A549 (cell line): Measurements from ENCODE around the gene CERS3. TPM values are rescaled to one million over a fixed set of nuclear protein-coding genes. Genes with fewer than 3 reads are reported as not detected.
A peak's percentile ranks its signal among the peaks of the same experiment; 100 is the strongest.

ENCODE experiments used
- ATAC-seq, 2 experiments: fragments of 200-7000 bp in 1 of 2; fragments of >200 bp in 1 of 2; cut with Nextera tagmentation in 1 of 2; cut with Tn5 transposase in 1 of 2; 3 replicates each; pipeline versions ENCODE4 v1.8.0 to v1.9.1; 2018 to 2020; ENCODE audit warnings: mild to moderate bottlenecking in 1 of 2, moderate library complexity in 1 of 2
- CTCF ChIA-PET: fragments of 300-600 bp; sonication (Branson Sonifier 250); formaldehyde crosslinking; extraction: SDS; loops from one replicate; lab custom pipeline; 2021; ENCODE audit warnings: antibody characterized with exemption, inconsistent platforms; lab: Yijun Ruan, JAX
- POLR2A ChIA-PET: fragments of 350-600 bp; formaldehyde crosslinking; extraction: SDS; loops from one replicate; lab custom pipeline; 2021; ENCODE audit warnings: antibody characterized with exemption, inconsistent platforms; lab: Yijun Ruan, JAX
- DNase-seq, 2 experiments: peaks; one replicate each; pipeline versions ENCODE4 v3.0.0 to v3.0.0-alpha.2; 2011 to 2016; ENCODE audit warnings: low read depth in 1 of 2, low spot score in 1 of 2
- FAIRE-seq: peaks from 2 replicates; lab custom pipeline; 2011; peaks lifted over from hg19 to GRCh38; lab: Jason Lieb, UNC
- H3K27ac ChIP-seq, 2 experiments: fragments of >200 bp; sonication (Bioruptor Twin); formaldehyde crosslinking; 3 replicates each; pipeline ENCODE4 v1.5.1; 2016 to 2017
- H3K4me1 ChIP-seq: fragments of >200 bp; sonication (Bioruptor Twin); formaldehyde crosslinking; 3 replicates; pipeline ENCODE4 v1.6.1; 2016
- H3K4me2 ChIP-seq: fragments of >200 bp; sonication (Bioruptor Twin); formaldehyde crosslinking; 3 replicates; pipeline ENCODE4 v1.6.1; 2016
- H3K4me3 ChIP-seq: fragments of >200 bp; sonication (Bioruptor Twin); formaldehyde crosslinking; 3 replicates; pipeline ENCODE4 v1.5.1; 2016
- H3K9me3 ChIP-seq: fragments of >200 bp; sonication (Bioruptor Twin); formaldehyde crosslinking; 3 replicates; pipeline ENCODE4 v1.6.1; 2016
- CBX2 ChIP-seq: fragments of 200-600 bp; sonication (generic); IDR thresholded peaks from 2 replicates; pipeline ENCODE4 v1.6.1; 2016; ENCODE audit warnings: low read depth, mild to moderate bottlenecking, borderline replicate concordance
- CEBPB ChIP-seq, 2 experiments: fragments of >200 bp in 1 of 2; sonication (Bioruptor Twin) in 1 of 2; formaldehyde crosslinking in 1 of 2; IDR thresholded peaks; 2 replicates each; pipeline ENCODE4 v1.6.1; 2012 to 2016
- CHD4 ChIP-seq: fragments of 200-600 bp; sonication (generic); IDR thresholded peaks from 2 replicates; pipeline ENCODE4 v1.6.1; 2016; ENCODE audit warnings: antibody characterized with exemption, mild to moderate bottlenecking, borderline replicate concordance
- ELK1 ChIP-seq: fragments of 150-350 bp; IDR thresholded peaks from 2 replicates; pipeline ENCODE4 v1.6.1; 2014; ENCODE audit warnings: low read depth, mild to moderate bottlenecking, low read length
- ESRRA ChIP-seq: fragments of 150-350 bp; IDR thresholded peaks from 2 replicates; pipeline ENCODE4 v1.6.1; 2014; ENCODE audit warnings: mild to moderate bottlenecking, low read length, borderline replicate concordance
- FOSB ChIP-seq: fragments of 250-450 bp; sonication (Bioruptor Pico); IDR thresholded peaks from 2 replicates; pipeline ENCODE4 v1.5.0; 2020; ENCODE audit warnings: mild to moderate bottlenecking, moderate library complexity
- HDAC2 ChIP-seq: fragments of 200-600 bp; sonication (generic); IDR thresholded peaks from 2 replicates; pipeline ENCODE4 v1.6.1; 2016
- HOXA7 ChIP-seq: fragments of 250-450 bp; sonication (Bioruptor Pico); IDR thresholded peaks from 2 replicates; pipeline ENCODE4 v1.5.0; 2020; ENCODE audit warnings: mild to moderate bottlenecking, moderate library complexity
- HOXB13 ChIP-seq: fragments of 250-450 bp; sonication (Bioruptor Pico); IDR thresholded peaks from 2 replicates; pipeline ENCODE4 v1.5.0; 2020; ENCODE audit warnings: low read depth, mild to moderate bottlenecking, moderate library complexity
- MAZ ChIP-seq: fragments of 150-350 bp; IDR thresholded peaks from 2 replicates; pipeline ENCODE4 v1.6.1; 2014; ENCODE audit warnings: antibody characterized with exemption, low read depth, low read length, borderline replicate concordance
- MYC ChIP-seq: IDR thresholded peaks from 2 replicates; pipeline ENCODE4 v1.6.1; 2012; ENCODE audit warnings: mild to moderate bottlenecking, inconsistent platforms, low read length, improper control_type of control experiment, borderline replicate concordance
- NFE2L2 ChIP-seq: fragments of 150-350 bp; conservative IDR thresholded peaks from 2 replicates; pipeline ENCODE4 v1.6.1; 2014; ENCODE audit warnings: low read length
- NR3C1 ChIP-seq: fragments of >200 bp; sonication (Bioruptor Twin); formaldehyde crosslinking; IDR thresholded peaks from 3 replicates; pipeline ENCODE4 v1.6.1; 2017
- PHF8 ChIP-seq: fragments of 200-600 bp; sonication (generic); IDR thresholded peaks from 2 replicates; pipeline ENCODE4 v1.6.1; 2016; ENCODE audit warnings: low read depth, mild to moderate bottlenecking, antibody characterized with exemption, moderate library complexity, borderline replicate concordance
- POLR2A ChIP-seq: IDR thresholded peaks from 2 replicates; pipeline ENCODE4 v1.6.1; 2012; ENCODE audit warnings: mild to moderate bottlenecking, low read length
- REST ChIP-seq: fragments of 200-600 bp; sonication (generic); IDR thresholded peaks from 2 replicates; pipeline ENCODE4 v1.6.1; 2016; ENCODE audit warnings: antibody characterized with exemption, mild to moderate bottlenecking, moderate library complexity
- RFX5 ChIP-seq: fragments of 450-650 bp; IDR thresholded peaks from 2 replicates; pipeline ENCODE4 v1.7.1; 2014; ENCODE audit warnings: antibody characterized with exemption, mild to moderate bottlenecking, moderate library complexity
- TP53 ChIP-seq: fragments of 250-450 bp; sonication (Bioruptor Pico); IDR thresholded peaks from 2 replicates; pipeline ENCODE4 v1.5.0; 2021; ENCODE audit warnings: mild to moderate bottlenecking, moderate library complexity
- ZC3H11A ChIP-seq: fragments of 450-650 bp; IDR thresholded peaks from 2 replicates; pipeline ENCODE4 v1.6.1; 2014; ENCODE audit warnings: antibody characterized with exemption, mild to moderate bottlenecking
- ZNF302 ChIP-seq: fragments of 250-450 bp; sonication (Bioruptor Pico); IDR thresholded peaks from 2 replicates; pipeline ENCODE4 v1.9.0; 2021; ENCODE audit warnings: inconsistent platforms, mild to moderate bottlenecking, moderate library complexity
- WGBS: methylation state at CpG from one replicate; pipeline ENCODE4 v1.1.6; 2017; ENCODE audit errors: missing lambda C conversion rate; 5-methylcytosine and 5-hydroxymethylcytosine counted together
- polyA plus RNA-seq, 4 experiments: library from polyadenylated mRNA; depleted of rRNA in 3 of 4; stranded (reverse); fragments of >200 nt; fragmentation: RNase III in 1 of 4; extraction: RNeasy Plus Mini Kit Qiagen cat#74134 plus additional on column Dnase treatment in 1 of 4; gene quantifications; 2 replicates in 3 of 4; 3 replicates in 1 of 4; pipeline ENCODE4 v1.2.3, GENCODE V29; 2011 to 2017
- TF ChIP-seq, protein P1 (sequence below): fragments of 250-450 bp; sonication (Bioruptor Pico); IDR thresholded peaks from 2 replicates; pipeline ENCODE4 v1.5.0; 2020; ENCODE audit warnings: low read depth, mild to moderate bottlenecking, moderate library complexity
- TF ChIP-seq, protein P2 (sequence below): fragments of >200 bp; sonication (Bioruptor Twin); formaldehyde crosslinking; IDR thresholded peaks from 3 replicates; pipeline ENCODE4 v1.6.1; 2016

The CERS3 gene
- polyA plus RNA-seq, 2 of the 4 experiments (the other 2 are of a cell fraction) = not detected

- Histone ChIP-seq H3K4me2 (no peak overlapping the region), H3K4me1 (no peaks in the 10 kb centered on the region), H3K9me3 (no peaks in the 10 kb centered on the region; the same call in 2 of the 3 replicates), H3K27ac (no peak overlapping the region), H3K4me3 (no peak overlapping the region)
- ATAC-seq = no peak
- FAIRE-seq = no peak
- WGBS = 23% methylated on average over 1 of the region's 1 CpG
- TF ChIP-seq HOXA7 (CRISPR knock-in tag) = no peak
- no peak for TF ChIP-seq HOXB13 (CRISPR knock-in tag)
- TF ChIP-seq, protein P1, sequence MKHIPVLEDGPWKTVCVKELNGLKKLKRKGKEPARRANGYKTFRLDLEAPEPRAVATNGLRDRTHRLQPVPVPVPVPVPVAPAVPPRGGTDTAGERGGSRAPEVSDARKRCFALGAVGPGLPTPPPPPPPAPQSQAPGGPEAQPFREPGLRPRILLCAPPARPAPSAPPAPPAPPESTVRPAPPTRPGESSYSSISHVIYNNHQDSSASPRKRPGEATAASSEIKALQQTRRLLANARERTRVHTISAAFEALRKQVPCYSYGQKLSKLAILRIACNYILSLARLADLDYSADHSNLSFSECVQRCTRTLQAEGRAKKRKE = no peak
- no peak for TF ChIP-seq CHD4
- no peak for TF ChIP-seq FOSB
- TF ChIP-seq CEBPB (IDR thresholded peaks at IDR 0.05) = no peak
- TF ChIP-seq PHF8 = no peak
- no peak for TF ChIP-seq ZNF302 (CRISPR knock-in tag)
- TF ChIP-seq POLR2A = no peak
- TF ChIP-seq RFX5 = no peak
- TF ChIP-seq TP53 (CRISPR knock-in tag) = no peak
- no peak for TF ChIP-seq CBX2
- TF ChIP-seq MYC = no peak
- TF ChIP-seq MAZ = no peak
- ChIA-PET POLR2A (no interaction called here), CTCF (interaction anchor here (1.2 kb wide), 1 partner anchor 176 kb away, joined by 4 read pairs; no protein-coding TSS in a partner anchor)
- DNase-seq = no peak
These were observed 3.3 kb downstream of the CERS3 start for GRCh38 chr15:100525436-100525835.

GRCh38 chr15:100524326-100524725 lies 4.4 kb downstream of the CERS3 start:
- ChIA-PET CTCF (interaction anchor here (0.7 kb wide), 1 partner anchor 1118 kb away, joined by 3 read pairs; no protein-coding TSS in a partner anchor), POLR2A (no interaction called here)
- FAIRE-seq = peak; percentile 83

More at GRCh38 chr15:100524326-100524725, 4.4 kb downstream of the CERS3 start:
- no peak overlapping the region for H3K4me3 ChIP-seq
- no peaks in the 10 kb centered on the region; the same call in 2 of the 3 replicates for H3K9me3 ChIP-seq
- no peak overlapping the region for H3K4me2 ChIP-seq
- ATAC-seq = no peak
- H3K27ac ChIP-seq = no peak overlapping the region
- no peaks in the 10 kb centered on the region for H3K4me1 ChIP-seq
- WGBS = under 1% methylated on average over 2 of the region's 2 CpGs
- no peak for TF ChIP-seq REST
- TF ChIP-seq ZNF302 (CRISPR knock-in tag) = no peak
- TF ChIP-seq HOXA7 (CRISPR knock-in tag) = no peak
- no peak for TF ChIP-seq ZC3H11A
- no peak for TF ChIP-seq CBX2
- no peak for TF ChIP-seq NR3C1
- TF ChIP-seq MYC = no peak
- TF ChIP-seq, protein P1 = no peak
- TF ChIP-seq, protein P2, sequence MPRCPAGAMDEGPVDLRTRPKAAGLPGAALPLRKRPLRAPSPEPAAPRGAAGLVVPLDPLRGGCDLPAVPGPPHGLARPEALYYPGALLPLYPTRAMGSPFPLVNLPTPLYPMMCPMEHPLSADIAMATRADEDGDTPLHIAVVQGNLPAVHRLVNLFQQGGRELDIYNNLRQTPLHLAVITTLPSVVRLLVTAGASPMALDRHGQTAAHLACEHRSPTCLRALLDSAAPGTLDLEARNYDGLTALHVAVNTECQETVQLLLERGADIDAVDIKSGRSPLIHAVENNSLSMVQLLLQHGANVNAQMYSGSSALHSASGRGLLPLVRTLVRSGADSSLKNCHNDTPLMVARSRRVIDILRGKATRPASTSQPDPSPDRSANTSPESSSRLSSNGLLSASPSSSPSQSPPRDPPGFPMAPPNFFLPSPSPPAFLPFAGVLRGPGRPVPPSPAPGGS = no peak
- TF ChIP-seq ELK1 = no peak
- no peak for TF ChIP-seq ESRRA
- no peak for TF ChIP-seq NFE2L2
- TF ChIP-seq HDAC2 = no peak
- DNase-seq = no peak
